Measurements from ENCODE around the gene YEATS2. TPM values are rescaled to one million over a fixed set of nuclear protein-coding genes. Genes with fewer than 3 reads are reported as not detected.

YEATS2 gene
- total RNA-seq, 1 donor from 2014 or later: 9.0 TPM

DNA sequence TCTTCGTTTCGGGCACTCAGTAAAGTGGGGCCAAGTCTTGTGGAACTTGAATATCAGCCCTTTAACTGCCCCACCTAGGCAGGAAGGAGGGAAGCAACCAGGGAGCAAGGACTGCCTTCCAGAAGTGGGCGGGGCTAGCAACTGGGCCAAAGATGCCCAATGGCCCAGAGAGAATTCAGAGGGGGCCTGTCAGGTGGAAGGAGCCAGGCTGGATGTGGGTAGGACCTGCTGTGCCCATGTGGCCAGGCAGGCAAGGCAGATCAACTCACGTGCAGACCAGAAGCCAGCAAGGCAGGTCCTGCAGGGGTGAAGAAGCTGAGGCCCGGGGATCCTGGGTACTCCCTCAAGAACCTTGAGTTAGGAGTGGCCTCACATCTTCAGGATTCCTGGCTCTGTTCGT is 122.2 kb downstream of the YEATS2 start:
- intact Hi-C loops (cut with DNase I): no loop called here
- ATAC-seq (no peak), DNase-seq (ENCODE audit: missing footprints) (no peak)

DNA sequence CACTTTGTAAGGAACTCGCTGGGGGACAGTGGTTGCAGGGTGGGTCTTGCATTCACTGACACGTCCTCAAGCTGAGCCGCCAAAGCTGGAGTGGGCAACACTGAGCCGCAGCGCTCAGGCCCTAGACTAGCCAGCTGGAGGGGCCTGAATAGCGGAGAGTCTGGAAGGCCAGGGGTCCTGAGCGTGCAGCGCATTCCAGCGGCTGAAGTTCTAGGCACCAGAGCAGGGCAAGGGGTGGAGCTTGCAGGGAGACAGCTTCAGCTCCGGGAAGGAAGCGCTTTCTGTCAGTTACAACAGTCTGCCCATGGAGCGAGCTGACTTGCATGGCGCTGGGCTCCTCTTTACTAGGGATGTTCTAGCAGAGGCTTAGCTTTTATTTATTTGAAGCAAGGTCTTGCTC is 125.0 kb downstream of the YEATS2 start:
- no peak for DNase-seq (ENCODE audit: missing footprints)
- no peak for ATAC-seq
- intact Hi-C loops (cut with DNase I): no loop called here

DNA sequence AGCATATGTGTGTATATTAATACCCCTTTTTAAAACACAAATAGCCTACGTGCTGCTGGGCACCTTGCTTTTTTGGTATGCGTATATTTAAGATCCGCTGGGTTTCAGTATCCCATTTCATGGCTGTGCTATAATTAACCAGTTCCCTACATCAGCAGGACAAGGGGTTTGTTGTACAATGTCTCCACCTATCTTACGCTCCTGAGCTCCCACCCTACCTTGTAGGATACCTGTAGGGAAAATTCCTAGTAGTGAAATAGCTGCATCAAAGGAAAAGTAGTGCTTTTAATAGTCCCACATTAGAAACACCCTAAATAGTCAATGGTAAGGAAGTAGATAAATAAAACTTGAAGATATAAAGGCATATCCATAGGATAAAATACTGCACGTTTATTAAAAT is 126.4 kb downstream of the YEATS2 start:
- ATAC-seq: no peak
- intact Hi-C loops (cut with DNase I): no loop called here
- no peak for DNase-seq (ENCODE audit: missing footprints)

DNA sequence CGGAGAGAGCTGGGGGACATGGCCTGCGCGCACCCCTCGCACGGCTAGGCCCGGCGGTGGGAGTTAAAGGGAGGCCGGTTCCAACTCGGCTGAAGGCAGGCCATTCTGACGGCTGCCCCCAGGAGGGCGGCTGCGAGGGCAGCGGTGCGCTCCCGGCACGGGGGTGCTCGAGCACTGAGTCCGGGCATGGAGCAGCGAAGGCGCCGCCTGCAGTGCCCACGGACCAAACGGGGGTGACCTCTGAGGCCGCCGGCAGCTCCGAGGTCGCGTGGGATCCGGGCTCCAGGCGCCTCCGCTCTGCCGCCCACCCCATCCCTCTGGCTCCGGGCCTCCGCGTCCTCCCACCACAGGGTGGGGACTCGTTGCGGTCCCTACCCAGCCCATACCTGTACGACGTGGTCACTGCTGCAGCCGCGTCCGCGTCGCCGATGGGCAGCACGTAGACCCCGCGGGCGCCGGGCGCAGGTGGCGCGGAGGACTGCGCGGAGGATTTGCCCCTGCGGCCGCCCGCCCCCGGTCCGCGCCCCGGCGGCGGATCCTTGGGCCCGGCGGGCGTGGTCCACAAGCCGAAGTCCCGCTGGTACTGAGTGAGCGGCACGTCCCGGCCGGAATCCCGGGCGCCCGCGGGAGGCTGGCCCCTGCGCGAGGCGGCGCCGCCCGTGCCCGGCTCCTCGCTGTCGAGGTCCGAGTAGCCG is 127.3 kb downstream of the YEATS2 start:
- intact Hi-C loops (cut with DNase I): no loop called here
- DNase-seq (ENCODE audit: missing footprints) (no peak), ATAC-seq (peak; percentile 27)

DNA sequence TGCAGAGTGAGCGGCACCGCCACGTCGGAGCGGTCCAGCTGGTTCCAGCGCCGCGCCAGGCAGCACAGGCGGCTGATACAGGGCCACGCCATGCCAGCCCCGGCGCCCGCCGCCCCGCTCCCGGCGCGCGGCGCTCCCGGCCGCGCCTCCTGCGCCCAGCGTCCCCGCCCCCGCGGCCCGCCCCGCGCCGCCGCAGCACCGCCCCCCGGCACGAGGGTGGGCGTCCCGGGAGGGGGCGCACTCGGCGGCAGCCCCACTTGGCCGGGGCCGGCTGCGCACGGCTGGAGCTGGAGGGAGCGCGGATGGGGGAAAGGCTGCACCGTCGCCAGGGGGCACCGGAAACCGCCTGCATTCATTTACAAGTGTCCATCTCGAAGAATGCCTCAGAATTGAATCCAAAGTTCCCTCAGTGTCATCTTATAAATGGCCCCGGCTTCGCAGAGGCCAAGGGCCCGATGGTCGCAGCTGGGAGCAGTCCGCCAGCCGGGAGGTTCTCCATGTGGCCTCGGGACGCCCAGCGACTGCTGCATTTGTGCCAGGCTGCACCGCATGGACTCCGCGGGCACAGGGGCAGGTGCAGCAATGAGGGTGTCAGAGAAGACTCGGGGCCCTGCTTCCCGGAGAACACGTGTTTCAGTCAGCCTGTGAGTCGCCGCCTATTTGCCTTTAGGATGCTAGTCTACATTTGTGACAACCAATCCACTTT is 128.0 kb downstream of the YEATS2 start, which contains the start of gene MAP6D1:
Gene MAP6D1 (minus strand): TSS at position 122 of the 706 bp plus-strand sequence. CDS start 30 bp downstream, at position 92.
- DNase-seq (ENCODE audit: missing footprints) (peak; percentile 75), ATAC-seq (peak; percentile 49)
- intact Hi-C loops (cut with DNase I): no loop called here

DNA sequence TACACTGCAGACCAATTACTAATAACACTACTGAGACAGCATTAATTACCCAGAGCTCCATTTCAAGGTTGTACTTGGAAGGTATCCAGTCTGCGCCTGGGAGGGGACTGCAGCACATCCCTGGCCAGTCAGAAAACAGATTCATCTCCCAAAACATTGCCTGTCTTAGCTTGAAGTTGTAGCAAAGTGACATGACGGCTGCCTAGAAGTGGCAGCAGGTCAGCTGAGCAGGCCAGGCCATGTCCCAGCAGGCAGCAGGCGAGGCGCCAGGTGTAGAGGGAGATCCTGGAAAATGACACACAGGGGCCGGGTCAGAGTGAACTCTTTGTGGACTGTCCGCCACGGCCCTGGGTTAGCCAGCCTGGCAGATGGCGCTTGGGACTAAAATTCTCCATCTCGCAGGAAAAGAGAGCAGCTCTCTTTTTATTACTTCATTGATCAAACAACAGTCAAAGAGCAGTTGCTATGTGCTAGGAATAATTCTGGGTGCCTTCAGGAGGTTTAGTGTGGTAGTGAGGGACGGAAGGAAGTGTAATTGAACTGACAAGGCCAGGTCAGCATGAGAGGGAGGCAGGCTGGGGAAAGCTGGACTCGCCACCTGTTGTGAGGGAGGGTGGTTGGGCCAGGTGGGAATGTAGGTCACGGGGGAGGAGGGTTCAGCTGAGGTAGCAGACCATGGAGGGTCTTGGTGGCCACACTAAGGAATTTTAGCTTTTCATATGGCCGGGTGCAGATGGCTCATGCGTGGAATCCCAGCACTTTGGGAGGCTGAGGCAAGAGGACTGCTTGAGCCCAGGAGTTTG is 129.1 kb downstream of the YEATS2 start:
- intact Hi-C loops (cut with DNase I): no loop called here
- ATAC-seq (peak; percentile 32), DNase-seq (ENCODE audit: missing footprints) (no peak)

DNA sequence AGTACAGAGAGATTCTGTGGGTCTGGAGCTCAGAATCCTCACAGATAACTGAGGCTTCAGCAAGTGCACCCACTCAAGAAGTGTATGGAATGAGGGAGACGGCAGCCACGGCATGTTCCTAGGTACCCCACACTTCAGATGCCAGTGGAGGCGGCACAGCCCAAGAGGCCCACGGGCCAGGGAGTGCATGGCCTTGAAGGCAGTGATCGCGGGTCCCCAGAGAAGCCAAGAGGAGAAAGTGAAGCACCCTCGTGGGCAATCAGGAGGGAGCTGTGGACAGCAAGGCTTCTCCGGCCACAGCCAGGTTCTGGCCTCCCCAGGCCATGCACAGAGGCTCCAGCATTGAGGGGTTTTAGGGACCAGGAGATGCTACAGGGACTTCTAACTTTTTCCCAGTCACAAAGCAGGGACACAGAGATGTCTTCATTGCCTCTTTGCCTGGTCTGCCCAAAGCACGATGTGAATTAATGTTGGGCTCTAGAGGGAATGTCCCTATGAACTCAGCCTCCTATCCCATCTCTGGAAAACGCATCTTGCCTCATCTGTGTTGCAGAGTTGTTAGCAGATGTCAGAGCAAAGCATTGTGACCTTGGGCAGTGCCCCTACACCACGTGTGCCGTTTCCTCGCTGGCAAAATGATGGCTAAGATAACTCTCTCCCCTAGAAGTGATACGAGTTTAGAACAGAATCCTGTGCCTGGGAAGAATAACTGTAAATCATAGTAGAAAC is 130.4 kb downstream of the YEATS2 start:
- DNase-seq (ENCODE audit: missing footprints): no peak
- ATAC-seq: no peak
- intact Hi-C loops (cut with DNase I): no loop called here

DNA sequence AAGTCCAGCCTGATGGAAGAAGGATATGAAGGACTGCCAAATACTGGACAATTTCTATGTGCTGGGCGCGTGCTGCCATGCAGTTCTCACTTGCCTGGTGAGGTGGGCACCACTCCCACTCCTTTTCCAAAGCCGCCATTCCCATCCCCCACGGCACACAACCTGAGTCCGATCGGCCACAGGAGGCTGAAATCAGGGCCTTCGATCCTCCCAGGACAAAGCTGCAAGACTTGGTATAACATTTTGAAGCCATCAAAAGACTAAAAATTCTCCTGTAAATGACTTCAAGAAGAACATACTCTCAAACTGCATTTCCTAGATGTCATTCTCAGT is 130.9 kb downstream of the YEATS2 start:
- ATAC-seq: no peak
- DNase-seq (ENCODE audit: missing footprints): no peak
- intact Hi-C loops (cut with DNase I): no loop called here

DNA sequence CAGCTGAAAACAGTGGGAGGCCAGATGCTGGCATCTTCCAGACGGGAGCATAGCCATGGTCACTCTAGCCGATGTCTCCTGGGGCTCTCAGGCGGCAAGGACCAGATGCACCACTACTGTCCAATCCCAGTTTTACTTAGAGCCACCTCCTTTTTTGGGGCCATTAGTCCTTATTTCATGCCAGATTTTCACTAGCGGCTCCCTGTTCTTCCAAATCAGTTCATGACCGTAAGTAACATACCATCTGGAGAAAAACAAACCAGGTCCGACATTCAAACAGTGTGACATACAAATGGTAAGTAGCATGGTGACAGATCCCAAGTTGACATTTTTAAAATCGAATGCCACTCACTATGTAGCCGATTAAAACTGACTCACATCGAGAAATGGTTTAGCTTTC is 131.9 kb downstream of the YEATS2 start:
- no peak for ATAC-seq
- intact Hi-C loops (cut with DNase I): no loop called here
- no peak for DNase-seq (ENCODE audit: missing footprints)

DNA sequence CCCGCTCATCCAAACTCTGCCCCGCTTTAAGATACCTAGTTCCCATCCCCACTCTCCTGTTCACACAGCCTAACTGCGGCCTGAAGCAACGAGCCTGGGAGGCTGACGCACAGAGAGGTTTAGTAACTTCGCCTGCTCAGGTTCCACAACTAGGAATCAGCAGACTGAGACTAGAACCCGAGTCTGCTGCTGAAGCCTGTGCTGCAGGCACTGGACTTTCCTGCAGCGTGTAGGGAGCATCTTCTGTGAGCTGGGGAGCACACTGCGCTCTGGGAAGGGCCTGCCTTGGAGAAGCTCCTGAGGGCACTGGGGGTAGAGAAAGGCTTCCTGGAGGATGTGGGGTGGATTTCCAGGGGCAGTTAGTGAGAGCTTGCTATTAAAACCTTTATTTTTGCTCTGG is 132.6 kb downstream of the YEATS2 start:
- no peak for DNase-seq (ENCODE audit: missing footprints)
- no peak for ATAC-seq
- intact Hi-C loops (cut with DNase I): no loop called here

DNA sequence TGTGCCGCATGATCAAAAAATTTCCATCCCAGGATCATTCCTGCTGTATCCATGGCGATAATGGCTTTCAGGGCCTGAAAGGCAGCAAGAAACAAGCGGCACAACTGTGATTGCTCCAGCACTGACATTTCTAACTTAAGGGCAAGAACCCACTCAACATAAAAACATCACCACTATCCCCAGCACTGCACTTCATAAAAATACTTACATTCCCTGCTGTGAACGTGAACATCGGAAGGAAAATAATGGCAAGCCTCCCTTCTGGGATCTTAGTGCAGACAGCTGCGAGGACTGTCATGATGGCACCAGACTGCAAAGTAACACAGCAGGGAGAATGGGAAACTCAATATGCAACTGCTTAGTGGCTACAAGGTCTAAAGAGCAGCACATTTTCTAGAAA is 135.9 kb downstream of the YEATS2 start:
- DNase-seq (ENCODE audit: missing footprints) (no peak), ATAC-seq (no peak)
- intact Hi-C loops (cut with DNase I): no loop called here

DNA sequence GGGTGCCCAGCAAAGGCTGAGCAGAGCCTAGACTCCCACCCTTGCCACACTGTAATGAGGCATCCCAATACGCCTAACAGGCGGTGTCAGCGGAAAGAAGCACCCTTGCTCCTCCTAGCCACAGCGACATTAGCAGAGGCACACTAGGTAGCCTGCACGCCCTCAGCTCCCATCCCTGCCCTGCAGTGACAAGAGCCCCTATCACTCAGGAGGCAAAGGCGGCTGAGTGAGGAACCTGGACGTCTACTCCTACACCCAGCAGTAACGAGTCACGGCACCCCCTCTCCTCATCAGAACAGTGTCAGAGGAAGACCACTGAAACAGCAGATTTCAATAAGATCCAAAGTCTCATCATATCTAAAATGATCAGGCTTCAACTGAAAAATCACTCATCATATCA is 139.8 kb downstream of the YEATS2 start:
- no peak for ATAC-seq
- intact Hi-C loops (cut with DNase I): no loop called here
- DNase-seq (ENCODE audit: missing footprints): no peak

DNA sequence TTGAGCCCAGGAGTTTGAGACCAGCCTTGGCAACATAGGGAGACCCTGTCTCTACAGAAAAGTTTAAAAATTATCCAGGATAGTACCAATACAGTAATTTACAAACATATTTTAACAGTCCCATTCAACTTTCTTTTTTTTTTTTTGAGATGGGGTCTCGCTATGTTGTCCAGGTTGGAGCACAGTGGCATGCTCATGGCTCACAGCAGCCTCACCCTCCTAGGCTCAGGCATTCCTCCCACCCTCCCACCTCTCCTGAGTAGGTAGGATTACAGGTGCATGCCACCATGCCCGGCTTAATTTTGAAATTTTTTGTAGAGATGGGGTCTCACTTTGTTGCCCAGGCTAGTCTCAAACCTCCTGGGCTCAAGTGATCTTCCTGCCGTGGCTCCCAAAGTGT is 140.3 kb downstream of the YEATS2 start:
- ATAC-seq (no peak), DNase-seq (ENCODE audit: missing footprints) (no peak)
- intact Hi-C loops (cut with DNase I): no loop called here

DNA sequence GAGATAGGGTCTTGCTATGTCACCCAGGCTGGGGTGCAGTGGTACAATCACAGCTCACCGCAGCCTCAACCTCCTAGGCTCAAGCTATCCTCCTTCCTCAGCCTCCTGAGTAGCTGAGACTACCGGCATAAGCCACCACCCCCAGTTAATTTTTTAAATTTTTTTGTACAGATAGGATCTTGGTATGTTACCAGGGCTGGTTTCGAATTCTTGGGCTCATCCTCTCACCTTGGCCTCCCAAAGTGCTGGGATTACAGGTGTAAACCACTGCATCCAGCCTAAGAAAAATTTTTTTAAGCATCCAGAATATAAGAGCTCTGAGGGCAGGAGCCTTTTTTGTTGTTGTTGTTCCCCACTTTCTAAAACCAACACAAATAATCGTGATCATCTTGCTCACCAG is 142.2 kb downstream of the YEATS2 start:
- DNase-seq (ENCODE audit: missing footprints) (no peak), ATAC-seq (no peak)
- intact Hi-C loops (cut with DNase I): no loop called here

DNA sequence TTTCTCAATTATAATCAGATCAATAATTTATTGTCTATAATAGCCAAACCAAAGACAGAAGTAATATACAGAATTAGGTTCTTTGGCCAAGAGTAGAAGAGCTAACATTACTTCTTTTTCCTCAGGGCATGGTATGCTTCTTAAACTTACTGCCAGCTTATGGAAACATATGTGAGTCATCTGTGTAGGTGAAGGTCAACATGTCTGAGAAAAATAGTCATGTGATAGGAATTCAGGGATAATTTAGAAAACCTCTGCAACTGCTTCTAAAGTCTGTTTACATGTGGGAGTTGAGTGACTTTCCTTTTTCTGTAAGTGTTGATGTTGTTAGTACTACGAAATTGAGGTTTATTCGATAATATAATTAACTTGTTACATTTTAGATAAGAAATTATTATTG is 147.0 kb downstream of the YEATS2 start:
- no peak for ATAC-seq
- DNase-seq (ENCODE audit: missing footprints): no peak
- intact Hi-C loops (cut with DNase I): no loop called here

DNA sequence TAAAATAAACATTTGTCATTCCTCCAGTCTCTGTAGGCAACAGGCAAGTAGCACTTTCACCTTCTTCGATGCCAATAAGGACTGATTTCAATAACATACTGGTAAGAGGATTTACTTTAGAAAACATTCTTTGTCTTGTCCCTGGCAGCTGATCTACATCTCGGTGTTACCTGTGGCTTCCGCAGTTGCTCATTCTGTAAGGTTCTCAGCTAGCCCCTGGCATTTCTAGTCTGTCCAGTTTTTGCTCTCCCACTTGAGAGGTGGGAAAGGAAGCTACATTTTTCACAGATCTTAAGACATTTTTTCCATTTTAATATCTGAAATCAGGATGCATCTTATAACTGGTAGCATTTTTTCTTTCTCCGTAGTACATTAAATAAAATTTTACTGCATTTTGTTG is 147.5 kb downstream of the YEATS2 start:
- ATAC-seq (no peak), DNase-seq (ENCODE audit: missing footprints) (no peak)
- intact Hi-C loops (cut with DNase I): no loop called here

DNA sequence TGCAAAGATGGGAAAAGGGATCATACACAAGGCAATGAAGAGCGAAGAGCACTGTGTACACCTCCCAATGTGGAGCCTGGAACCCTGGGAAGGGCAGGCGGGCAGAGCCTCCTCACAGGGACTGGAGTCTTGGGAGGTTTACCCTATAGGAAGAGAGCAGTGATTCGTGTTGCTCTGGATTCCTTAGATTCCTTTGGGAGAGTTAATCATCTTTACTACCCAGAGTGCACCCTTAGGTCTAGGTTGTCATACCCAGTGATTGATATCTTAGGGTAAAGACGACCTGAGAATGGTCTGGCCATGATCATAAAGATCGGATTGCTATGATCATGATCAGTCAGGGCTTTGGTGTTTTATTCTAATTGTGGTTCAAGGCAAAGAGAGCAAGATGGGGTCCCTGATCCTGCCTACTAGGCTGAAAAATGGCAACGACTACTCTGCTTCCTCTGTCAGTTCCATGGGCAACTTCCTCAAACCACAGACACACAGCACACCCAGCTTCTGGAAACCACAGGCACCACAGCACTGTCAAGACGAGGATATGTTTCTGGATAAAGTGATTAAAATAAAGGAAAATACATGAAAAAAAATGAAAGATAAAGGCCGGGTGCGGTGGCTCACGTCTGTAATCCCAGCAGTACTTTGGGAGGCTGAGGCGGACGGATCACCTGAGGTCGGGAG is 148.2 kb downstream of the YEATS2 start:
- ATAC-seq (no peak), DNase-seq (ENCODE audit: missing footprints) (no peak)
- intact Hi-C loops (cut with DNase I): no loop called here

DNA sequence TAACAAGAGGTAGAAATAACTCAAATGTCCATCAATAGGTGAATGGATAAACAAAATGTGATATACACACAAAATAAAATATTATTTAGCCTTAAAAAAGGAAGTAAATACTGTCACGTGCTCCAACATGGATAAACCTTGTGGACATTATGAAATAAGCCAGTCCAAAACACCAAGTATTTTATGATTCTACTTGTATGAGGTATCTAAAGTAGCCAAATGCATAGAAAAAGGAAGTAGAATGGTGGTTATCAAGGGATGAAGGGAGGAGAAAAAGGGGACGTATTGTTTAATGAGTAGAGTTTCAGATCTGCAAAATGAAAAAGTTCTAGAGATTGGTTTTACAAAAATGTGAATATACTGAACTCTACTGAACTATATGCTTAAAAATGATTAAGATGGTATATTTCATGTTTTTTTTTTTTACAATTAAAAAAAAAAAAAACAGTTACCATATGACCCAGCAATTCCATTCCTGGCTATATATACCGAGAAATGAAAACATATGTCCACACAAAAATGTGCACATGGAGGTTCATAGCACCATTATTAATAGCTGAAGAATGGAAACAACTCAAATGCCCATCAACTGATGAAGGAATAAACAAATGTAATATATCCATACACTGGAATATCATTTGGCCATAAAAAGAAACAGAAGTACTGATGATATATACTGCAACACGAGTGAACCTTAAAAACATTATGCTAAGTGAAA is 156.9 kb downstream of the YEATS2 start:
- intact Hi-C loops (cut with DNase I): no loop called here
- ATAC-seq: no peak

More for the DNA sequence above, 156.9 kb downstream of the YEATS2 start:
- DNase-seq (ENCODE audit: missing footprints): no peak
